Activated T-helper 1 cell treated with anti-CD3 and anti-CD28 coated beads, Interleukin-2, amount 50 U/mL, for 16 hours (primary cell): ENCODE results near the gene RTN4.

Source experiments
- DNase-seq, 2 donors: peaks; one replicate each; pipeline ENCODE4 v3.0.0-alpha.2; 2020; ENCODE audit warnings: low read depth in 1 of 2, low spot score in 1 of 2

RTN4 gene

GRCh38 chr2:54975598-54976492 lies 74.4 kb downstream of the RTN4 start:
- DNase-seq, result no peak

GRCh38 chr2:54975175-54975574 lies 75.1 kb downstream of the RTN4 start:
- DNase-seq, result no peak

- no peak for DNase-seq
These were observed 80.3 kb downstream of the RTN4 start for GRCh38 chr2:54969940-54970338.

- DNase-seq, result no peak
These were observed 80.8 kb downstream of the RTN4 start for GRCh38 chr2:54969295-54969939.

- DNase-seq, result no peak
These were observed 81.6 kb downstream of the RTN4 start for GRCh38 chr2:54968561-54969218.

- DNase-seq, result no peak
These were observed 82.4 kb downstream of the RTN4 start for GRCh38 chr2:54967759-54968365.

- no peak for DNase-seq
These were observed 83.0 kb downstream of the RTN4 start for GRCh38 chr2:54967269-54967668.

- no peak for DNase-seq
These were observed 83.4 kb downstream of the RTN4 start for GRCh38 chr2:54966837-54967236.

GRCh38 chr2:54966165-54966832 lies 84.0 kb downstream of the RTN4 start:
- no peak for DNase-seq

- no peak for DNase-seq
These were observed 84.8 kb downstream of the RTN4 start for GRCh38 chr2:54965425-54965824.

GRCh38 chr2:54964816-54965215 lies 85.4 kb downstream of the RTN4 start:
- no peak for DNase-seq

GRCh38 chr2:54964271-54964670 lies 86.0 kb downstream of the RTN4 start:
- DNase-seq, result no peak

GRCh38 chr2:54963476-54963875 lies 86.8 kb downstream of the RTN4 start:
- DNase-seq, result no peak

GRCh38 chr2:54962935-54963440 lies 87.3 kb downstream of the RTN4 start:
- DNase-seq, result no peak

- DNase-seq, result no peak
These were observed 87.7 kb downstream of the RTN4 start for GRCh38 chr2:54962511-54962910.

- DNase-seq, result no peak
These were observed 90.1 kb downstream of the RTN4 start for GRCh38 chr2:54960164-54960563.

- no peak for DNase-seq
These were observed 91.4 kb downstream of the RTN4 start for GRCh38 chr2:54958717-54959371.

- DNase-seq, result no peak
These were observed 92.8 kb downstream of the RTN4 start for GRCh38 chr2:54957321-54957999.

GRCh38 chr2:54956111-54956627 lies 94.1 kb downstream of the RTN4 start:
- DNase-seq, result no peak
